ENCODE measurements around the gene RAI14.

DNA sequence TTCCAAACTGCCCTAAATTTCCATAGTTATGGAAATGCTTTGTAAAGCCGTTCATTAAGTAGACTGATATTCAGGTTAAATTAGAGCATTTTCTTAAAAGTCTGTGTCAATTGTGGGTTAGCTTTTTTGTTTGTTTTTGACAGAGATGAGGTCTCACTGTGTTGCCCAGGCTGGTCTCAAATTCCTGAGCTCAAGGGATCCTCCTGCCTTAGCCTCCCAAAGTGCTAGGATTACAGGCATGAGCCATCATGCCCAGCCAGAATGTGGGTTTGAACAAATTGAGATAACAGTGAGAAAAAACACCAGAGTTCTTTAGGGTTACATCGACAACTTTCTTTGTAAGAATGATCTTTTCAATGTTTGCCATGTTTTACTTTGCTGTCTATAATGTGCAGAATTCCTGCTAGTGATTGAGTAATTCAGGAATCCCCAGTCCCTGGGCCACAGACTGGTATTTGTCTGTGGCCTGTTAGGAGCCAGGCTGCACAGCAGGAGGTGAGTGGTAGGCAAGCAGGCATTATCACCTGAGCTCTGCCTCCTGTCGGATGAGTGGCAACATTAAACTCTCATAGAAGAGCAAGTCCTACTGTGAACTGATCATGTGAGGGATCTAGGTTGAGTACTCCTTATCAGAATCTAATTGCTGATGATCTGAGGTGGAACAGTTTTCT is 80.5 kb downstream of the RAI14 start:
- TF ChIP-seq, protein P1, sequence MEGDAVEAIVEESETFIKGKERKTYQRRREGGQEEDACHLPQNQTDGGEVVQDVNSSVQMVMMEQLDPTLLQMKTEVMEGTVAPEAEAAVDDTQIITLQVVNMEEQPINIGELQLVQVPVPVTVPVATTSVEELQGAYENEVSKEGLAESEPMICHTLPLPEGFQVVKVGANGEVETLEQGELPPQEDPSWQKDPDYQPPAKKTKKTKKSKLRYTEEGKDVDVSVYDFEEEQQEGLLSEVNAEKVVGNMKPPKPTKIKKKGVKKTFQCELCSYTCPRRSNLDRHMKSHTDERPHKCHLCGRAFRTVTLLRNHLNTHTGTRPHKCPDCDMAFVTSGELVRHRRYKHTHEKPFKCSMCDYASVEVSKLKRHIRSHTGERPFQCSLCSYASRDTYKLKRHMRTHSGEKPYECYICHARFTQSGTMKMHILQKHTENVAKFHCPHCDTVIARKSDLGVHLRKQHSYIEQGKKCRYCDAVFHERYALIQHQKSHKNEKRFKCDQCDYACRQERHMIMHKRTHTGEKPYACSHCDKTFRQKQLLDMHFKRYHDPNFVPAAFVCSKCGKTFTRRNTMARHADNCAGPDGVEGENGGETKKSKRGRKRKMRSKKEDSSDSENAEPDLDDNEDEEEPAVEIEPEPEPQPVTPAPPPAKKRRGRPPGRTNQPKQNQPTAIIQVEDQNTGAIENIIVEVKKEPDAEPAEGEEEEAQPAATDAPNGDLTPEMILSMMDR (IDR thresholded peaks at IDR 0.05) = no peak
- TF ChIP-seq POLR2A (IDR thresholded peaks at IDR 0.05) = no peak

All from body of pancreas (tissue), 4 donors.